Stimulated activated CD4-positive, alpha-beta T cell treated with anti-CD3 and anti-CD28 coated beads, Interleukin-1b, Interleukin-23, amount 100 ng/mL, for 1 hour (primary cell): Measurements from ENCODE around the gene FGF22.
"Not testable (repeated sequence)": the region's sequence is repeated elsewhere in the genome, so short reads cannot be mapped to it uniquely, and the experiment has no call there.

Experiments
- DNase-seq, 2 donors: peaks; one replicate each; pipeline ENCODE4 v3.0.0-alpha.2; 2020; ENCODE audit warnings: low read depth in 2 of 2

Gene FGF22

DNA sequence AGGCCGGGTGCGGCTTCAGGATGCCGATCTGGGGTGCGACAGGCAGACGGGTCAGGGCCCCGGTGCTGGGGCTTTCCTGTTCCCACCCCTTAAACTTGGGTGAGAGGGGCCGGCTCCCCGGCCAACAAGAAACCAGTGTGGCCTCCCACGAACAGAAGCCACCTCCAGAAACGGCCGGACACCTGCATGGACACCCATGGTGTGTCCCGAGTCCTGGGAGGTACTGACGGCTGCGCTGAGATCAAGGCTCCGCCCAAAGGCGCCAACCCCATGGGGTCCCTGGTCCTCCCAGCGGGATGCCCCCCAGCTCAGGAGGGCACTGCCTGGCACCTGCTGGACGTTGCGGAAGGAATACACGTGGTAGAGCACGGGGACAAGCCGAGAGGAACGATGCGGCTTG lies 17.9 kb upstream of the FGF22 start:
- no peak for DNase-seq

DNA sequence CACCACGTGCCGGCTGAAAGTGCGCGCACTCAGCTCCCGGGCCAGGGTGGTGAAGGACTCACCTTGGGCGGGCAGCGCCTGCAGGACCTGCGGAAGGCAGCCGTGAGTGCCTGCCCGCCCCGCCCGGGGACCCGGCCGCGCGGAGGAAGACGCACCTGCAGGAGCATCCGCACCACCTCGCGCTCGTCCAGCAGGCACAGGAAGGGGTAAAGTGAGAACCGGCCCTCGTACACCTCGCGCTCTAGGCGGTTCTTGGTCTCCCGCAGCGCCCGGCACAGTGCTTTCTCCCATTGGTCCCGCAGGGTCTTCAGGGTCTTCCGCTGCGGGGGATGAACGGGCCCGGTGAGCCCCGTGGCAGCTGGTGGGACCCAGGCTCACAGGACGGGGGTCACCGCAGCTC lies 17.0 kb upstream of the FGF22 start:
- no peak for DNase-seq

DNA sequence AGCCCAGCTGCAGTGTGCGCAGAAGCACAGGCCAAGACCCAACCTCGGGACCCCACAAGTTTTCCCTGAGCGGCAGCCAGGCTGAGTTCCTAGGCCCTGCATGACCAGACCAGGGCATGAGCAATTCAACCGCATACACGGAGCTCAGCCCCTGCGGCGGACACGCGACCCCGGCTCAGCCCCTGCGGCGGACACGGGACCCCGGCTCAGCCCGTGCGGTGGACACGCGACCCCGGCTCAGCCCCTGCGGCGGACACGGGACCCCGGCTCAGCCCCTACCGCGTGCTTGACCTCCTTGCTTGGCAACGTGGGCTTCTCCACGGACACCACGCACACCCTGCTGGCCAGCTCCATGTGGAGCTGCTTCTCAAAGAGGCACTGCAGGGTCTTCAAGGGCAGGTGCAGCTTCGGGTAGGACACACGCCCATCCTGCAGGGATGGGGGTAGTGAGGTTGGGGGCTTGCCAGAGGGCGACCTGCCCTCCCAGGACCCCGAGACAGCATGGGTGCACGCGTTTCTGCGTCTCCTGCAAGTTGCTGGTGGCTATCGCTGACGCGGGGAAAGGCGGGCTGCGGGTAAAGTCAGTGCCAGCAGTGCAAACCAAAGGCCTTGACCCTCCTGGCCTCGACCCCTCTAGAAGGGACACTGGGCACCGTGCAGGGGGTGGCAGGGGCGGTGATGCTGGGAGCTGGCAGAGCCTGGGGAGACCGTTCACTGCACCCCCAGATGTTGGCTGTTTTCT lies 16.3 kb upstream of the FGF22 start:
- DNase-seq: no peak

DNA sequence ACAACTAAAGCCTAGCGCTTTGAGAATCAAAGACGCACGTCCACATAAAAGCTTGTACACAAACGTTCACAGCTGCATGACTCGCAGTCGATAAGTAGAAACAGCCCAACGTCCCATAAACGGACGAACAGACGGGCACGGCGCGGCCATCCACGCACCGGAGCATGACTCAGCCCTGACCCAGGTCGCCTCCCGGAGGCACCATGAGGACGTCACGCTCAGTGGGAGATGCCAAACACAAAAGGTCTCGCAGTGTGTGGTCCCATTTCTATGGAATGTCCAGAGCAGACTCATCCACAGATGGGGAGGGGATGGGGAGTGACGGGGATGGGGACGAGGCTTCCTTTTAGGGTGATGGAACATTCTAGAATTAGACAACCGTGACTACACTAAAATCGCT lies 15.7 kb upstream of the FGF22 start:
- DNase-seq: no peak

DNA sequence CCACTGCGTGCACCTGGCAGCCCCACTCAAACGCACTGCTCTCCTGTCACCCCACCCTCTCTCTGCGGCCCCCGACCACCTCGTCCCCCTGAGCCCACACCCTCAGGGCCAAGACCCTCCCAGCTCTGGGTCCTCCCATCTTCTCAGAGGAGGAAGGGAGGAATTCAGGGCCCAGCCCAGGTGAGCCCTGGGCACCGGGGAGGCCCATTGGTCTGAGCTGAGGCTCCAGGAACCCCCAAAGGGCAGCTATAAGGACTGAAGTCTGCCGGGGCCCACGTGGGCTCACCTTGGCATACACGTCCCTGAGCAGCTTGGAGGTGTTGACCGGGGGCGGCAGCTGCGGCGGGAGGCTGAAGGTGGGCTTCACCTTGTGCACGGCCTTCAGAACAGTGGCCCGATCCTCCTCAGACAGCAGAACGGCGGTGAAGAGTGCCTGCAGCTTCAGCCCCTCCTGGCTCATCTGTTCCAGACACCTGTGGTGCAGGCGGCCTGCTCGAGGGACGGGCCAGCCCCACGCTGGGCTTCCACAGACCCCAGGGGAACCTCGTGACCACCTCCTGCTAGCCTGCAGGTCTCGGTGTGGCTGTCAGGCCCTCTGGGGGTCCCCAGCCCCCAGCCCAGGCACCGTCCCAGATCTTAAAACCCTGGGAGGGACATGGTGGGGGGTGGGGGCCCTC lies 15.1 kb upstream of the FGF22 start:
- no peak for DNase-seq

DNA sequence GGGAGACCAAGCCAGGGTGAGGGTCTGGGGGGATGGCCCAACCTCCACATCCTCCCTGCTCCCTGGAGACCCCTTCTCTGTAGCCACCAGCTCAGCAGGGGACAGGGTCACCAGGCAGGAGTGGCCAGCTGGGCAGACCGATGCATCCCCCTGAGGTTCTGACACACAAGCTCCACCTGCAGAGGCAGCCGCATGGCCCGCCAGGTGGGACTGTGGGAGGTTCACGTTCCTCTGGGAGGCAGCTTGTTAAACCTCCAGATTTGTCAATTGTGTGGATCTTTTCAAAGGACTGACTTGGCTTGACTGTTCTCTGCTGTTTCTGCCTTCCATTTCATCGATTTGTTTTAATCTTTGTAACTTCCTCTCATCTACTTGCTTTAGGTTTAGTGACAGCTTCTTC lies 14.4 kb upstream of the FGF22 start:
- DNase-seq: no peak

DNA sequence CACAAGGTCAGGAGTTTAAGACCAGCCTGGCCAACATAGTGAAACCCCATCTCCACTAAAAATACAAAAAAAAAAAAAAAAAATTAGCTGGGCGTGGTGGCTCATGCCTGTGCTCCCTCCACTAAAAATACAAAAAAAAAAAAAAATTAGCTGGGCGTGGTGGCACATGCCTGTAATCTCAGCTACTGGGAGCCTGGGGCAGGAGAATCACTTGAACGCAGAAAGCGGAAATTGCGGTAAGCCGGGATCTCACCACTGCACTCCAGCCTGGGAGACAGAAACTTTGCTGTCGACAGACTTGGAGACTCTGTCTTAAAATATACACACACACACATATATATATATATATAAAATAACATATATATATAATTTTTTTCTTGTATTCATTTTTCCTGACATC lies 13.1 kb upstream of the FGF22 start:
- DNase-seq: not testable (repeated sequence)

DNA sequence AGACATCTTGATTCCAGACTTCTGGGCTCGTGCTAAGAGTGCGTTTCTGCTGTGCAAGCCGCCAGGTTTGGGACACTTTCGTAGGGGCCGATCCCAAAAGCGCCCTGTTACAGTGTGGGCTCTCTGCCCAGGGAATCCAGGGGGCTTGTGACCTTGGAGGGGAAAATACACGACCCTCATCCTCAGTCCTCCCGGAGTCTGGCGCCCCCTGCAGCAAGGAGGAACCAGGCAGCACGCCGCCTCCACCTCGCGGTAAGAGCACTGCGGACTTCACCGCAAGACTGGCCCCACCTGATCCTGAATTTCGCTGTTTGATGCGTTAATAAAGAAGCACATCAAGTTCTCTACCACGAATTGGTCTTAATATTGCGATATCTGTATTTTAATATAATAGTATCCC lies 11.5 kb upstream of the FGF22 start:
- DNase-seq: no peak

DNA sequence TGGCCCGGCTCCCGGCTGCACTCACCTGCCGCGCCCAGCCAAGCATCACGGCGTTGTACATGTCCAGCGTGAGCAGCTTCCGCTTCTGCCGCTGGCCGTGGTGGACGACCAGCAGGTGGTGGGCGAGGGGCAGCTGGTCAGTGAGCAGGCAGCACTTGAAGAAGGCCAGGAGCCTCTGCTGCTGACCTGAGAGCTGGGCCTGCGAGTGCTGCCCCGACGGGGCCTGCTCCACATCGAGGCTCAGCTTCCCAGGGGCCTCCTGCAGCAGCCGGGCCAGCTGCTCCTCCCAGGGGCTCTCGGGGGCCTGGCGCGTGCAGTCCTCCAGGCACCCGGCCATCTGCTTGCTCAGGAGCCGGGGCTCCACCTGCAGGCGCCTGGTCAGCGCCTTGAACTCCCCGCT lies 10.2 kb upstream of the FGF22 start:
- not testable (repeated sequence) for DNase-seq

DNA sequence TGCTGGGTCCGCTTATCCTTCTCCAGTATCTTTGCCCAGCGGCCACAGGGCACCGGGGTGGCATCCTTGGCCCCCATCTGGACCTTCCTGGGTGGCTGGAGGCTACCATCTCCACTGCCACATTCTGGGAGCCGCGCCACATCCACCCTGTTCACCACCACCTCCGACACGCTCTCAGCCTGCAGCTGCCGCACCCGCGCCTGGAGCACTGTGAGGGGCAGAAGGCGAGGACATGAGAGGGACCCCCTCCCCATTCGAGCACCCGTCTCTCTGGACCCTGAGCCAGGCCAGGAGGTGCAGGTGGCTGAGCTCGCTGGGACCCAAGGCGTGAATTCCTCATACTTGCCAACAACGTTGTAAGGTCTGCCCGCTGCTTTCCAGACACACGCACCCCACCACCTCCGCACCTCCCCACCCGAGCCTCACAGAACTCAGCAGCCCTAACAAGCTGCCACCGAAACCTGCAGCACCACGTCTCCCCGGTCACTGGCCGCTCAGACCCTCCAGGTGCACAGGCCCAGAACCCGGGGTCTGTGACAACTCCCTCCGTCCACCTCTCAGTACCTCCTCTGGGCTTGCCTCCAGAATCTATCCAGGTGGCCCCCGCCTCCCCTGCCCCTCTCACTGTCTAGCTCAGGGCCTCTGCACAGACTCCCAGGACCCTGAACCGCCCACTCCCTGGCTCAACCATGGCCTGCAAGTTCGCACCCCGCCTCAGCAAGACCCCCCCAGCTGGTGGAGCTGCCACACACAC lies 9.5 kb upstream of the FGF22 start:
- DNase-seq: no peak

DNA sequence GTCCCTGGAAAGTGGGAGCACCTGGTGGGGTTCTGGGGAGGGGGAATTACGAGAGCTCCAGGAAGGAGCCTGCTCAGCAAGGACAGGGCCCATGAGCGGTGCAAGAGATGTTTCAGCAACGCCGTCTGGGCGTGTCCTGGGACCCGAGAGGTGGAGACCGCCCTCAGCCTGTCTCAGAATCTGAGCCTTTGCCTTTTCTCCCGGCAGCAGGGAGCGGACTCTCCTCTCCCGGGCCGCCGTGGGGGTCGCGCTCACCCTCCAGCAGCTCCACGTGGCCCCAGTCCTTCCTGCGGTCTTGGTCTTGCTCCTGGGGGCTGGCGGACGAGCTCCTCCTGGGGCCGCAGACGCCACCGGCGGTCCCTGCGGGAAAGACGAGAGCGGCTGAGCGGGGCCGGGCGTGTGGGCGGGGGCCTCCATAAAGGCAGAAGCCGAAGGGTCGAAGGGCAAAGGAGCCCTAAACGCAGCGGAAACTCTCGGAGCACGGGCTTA lies 7.1 kb upstream of the FGF22 start:
- no peak for DNase-seq

DNA sequence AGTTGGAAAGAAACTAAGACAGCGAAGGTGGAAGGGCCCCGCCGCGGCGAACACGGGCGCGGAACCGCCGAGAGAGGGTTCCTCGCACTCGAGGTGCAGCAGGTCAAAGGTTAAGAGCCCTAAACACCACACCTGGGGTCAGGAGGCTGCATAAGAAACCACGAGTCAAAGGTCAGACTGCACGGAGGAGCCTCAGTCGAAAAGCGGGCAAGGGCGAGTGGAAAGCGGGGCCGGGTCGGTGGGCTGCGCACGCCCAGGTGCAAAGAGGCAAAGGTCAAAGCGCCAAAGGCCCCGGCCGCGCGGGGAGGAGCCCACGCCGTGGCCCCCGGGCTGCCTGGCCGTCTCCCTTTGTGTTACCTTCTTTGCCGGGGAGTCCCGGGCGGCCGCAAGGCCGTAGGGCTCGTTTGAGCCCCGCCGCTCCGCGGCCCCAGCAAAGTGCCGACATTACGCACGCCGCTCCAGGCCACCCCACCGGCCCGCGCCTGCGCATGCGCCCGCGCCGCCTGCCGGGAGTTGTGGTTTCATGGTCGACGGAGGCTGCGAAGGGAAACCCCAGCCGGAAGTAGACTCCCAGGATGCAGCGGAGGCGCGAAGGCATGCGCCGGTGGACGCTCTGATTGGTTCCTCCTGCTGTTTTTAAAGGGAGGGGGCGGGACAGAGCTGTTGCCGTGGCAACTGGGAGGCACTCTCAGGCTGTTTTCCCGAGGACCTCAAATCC lies 6.5 kb upstream of the FGF22 start, which contains the start of gene POLRMT:
TSS of gene POLRMT (minus strand) at position 470 of the 718 bp plus-strand sequence. CDS start at position 445, 25 bp downstream.
- DNase-seq: peak; percentile 88 to 94

DNA sequence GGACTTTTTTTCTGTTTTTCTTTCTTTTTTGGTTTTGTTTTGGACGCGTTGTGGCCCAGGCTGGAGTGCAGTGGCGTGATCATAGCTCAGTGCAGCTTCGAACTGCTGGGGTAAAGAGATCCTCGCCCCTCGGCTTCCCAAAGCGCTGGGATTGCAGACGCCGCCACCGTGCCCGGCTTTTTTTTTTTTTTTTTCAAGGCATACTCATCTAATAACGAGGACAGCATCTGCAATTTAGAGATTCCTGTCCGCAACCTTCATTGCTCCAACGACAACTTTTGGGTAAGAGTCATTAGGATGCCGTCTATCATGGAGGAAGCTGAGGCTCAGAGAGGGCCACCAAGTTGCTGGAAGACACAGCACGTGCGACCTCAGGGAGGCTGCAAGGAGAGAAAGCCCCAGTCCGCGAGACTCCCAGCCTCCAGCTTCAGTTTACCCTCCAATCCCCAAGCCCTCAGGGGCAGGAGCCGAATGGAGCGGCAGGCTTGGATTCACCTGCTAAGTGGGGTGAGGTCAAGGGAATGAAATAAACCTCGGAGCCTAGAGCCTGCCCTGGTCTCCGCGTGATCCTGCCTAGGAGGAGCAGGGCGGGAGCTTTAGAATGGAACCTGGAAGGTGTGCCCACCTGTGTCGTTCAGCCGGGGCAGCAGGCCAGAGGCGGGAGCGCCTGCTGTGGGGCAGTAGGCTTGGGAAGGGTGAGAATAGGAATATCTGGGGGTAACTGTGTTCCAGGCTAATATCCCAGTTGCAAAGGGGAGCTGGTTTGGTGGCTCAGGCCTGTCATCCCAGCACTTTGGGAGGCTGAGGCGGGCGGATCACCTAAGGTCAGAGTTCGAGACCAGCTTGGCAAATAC lies 5.7 kb upstream of the FGF22 start:
- no peak for DNase-seq

DNA sequence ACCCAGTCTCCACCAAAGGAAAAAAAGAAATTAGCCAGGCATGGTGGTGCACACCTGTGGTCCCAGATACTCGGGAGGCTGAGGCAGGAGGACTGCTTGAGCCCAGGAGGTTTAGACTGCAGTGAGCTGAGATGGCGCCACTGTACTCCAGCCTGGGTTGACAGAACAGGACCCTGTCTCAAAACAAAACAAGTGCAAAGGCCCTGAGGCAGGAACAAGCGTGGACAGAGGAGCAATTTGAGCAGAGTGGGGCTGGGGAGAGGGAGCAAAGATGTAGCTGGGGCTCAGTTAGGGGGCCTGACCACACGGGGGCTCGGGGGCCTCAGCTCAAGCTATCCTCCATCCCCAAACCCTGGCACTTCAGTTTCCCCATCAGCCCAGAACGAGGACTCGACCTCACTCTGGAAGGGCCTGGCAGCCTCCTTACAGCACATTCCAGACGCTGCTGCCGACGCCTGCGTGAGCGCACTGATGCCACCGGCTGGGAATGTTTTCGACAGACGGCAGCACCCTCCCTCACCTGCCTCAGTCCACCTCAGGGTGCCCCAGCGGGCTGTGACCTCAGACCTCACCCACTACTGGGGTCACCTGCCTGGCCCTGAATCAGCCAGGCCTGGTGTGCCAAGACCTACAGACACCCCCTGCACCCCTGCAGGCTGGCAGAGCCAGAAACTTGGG lies 4.6 kb upstream of the FGF22 start:
- no peak for DNase-seq

DNA sequence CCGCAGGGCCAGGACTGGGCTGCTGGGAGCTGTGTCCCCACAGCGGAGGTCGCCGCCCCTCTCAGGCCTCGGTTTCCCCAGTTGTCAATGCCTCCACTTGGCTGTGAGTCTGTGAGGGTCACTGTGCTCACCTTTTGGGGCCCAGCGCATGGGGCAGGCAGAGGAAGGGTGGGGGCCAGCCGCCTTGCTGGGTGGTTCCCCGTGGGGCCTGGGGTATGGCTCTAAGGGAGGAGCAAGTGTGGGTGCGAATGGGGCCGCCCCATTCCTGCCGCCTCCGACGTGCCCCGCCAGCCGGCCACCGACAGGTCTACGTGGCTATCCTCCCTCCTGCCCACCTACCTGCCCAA lies 800 bp upstream of the FGF22 start:
- DNase-seq: no peak

DNA sequence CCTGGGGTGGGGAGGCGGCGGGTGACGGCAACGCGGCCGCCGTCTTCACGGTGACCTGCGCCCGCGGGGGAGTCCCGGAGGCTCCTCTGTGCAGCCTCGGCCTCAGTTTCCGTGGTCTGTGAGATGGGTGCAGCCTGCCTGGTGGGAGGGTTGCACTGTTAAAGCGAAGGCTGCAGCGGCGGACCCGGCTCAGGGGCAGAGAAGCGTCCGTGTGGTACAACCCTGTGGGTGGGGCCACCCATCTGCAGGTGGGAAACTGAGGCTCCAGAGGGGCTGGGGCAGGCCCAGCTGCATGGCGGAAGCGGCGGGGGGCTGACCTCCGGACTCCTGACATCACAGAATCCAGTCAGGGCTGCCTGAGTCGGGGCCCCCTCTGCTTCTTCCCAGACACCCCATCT lies 481 bp downstream of the FGF22 start:
- DNase-seq: no peak

DNA sequence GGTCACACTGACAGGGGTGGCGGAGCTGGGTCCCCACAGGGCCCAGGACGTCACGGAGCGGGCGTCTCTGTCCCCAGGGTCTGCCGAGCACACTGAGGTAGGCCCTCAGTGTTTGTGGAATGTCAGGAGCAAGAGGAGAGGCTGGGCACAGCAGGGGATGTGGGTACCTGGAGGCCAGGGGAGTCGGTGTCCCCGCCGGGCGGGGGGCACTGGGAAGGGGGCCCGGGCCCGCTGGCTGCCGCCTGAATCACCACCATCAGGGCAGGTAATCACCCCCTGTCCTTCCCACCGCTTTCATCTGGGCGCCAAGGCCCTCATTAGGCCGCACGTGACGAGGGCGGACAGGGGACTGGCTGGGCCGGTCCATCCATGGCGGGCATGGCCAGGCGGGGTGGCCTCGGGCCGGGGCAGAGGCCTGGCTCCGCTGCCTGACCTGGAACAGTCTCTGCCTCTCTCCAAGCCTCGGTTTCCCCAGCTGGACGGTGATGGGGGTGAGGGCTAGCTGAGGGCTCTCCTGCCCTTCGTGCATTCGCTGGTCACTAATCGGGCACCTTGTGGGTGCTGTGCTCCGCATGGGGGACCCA lies 1.0 kb downstream of the FGF22 start:
- no peak for DNase-seq

DNA sequence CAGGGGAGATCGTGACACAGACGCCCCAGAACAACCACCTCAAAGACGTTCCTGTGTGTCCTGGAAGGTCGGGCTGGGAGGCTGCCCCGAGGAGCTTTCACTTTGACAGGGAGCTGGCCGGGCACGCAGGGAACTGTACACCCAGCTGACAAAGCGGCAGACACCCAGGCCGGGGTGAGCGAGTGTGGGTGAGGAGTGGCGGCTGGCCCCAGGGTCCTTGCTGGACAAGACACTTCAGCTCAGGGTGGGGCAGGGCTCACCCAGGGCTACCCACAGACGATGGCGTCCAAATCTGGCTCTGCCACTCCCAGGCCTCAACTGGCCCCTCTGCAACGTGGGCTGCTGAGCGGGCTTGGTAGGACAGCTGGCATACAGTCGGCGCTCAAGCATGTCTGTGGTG lies 2.0 kb downstream of the FGF22 start:
- no peak for DNase-seq

DNA sequence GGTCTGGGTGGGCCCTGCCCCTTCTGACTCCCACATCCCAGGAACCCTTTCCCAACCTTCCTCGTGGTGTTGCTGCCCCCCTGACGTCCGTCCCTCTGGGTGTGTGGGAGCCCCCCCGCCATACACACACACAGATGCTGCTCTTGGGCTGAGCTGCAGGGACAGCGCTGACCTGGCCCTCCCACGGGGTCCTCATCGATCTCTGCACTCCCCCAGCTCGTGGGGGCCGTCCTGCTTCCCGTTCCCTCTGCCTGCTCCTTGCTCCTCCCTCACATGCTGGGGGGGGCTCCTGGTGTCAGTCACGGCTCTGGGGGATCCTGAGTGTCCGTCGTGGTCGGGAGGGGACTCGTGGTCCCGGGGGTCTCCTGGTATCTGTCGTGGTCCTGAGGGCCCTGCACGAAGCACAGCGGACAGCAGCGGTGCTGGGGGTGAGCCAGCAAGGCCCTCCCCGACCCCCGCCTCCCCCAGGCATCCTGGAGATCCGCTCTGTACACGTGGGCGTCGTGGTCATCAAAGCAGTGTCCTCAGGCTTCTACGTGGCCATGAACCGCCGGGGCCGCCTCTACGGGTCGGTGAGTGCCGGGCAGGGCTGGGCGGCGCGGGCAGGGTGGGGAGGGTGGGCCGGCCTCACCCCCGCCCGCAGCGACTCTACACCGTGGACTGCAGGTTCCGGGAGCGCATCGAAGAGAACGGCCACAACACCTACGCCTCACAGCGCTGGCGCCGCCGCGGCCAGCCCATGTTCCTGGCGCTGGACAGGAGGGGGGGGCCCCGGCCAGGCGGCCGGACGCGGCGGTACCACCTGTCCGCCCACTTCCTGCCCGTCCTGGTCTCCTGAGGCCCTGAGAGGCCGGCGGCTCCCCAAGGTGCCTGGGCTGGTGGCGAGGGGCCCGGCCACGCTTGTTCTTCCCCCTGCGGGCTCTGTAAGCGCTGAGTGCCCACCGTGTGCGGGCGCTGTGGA lies 3.4 kb downstream of the FGF22 start:
- no peak for DNase-seq
